Brain microvascular endothelial cell (primary cell): Measurements from ENCODE around the gene PRDX5.

Source experiments
- DNase-seq: peaks from one replicate; pipeline ENCODE4 v3.0.0-alpha.2; 2020
- H3K27ac ChIP-seq: fragments of 250-450 bp; sonication (Bioruptor Pico); 2 replicates; pipeline ENCODE4 v1.5.1; 2020; ENCODE audit warnings: mild to moderate bottlenecking, moderate library complexity
- H3K27me3 ChIP-seq: fragments of 250-450 bp; sonication (Bioruptor Pico); replicated peaks from 2 replicates; pipeline ENCODE4 v1.5.1; 2020; ENCODE audit warnings: mild to moderate bottlenecking
- H3K36me3 ChIP-seq: fragments of 250-450 bp; sonication (Bioruptor Pico); replicated peaks from 2 replicates; pipeline ENCODE4 v1.5.1; 2020; ENCODE audit warnings: mild to moderate bottlenecking
- H3K4me3 ChIP-seq: 2 replicates; pipeline ENCODE4 v1.5.1; 2011; ENCODE audit warnings: low read depth, mild to moderate bottlenecking, control low read depth, low read length, moderate library complexity
- CTCF ChIP-seq: IDR thresholded peaks from 2 replicates; pipeline ENCODE4 v1.5.1; 2011; ENCODE audit warnings: low read depth, mild to moderate bottlenecking, moderate library complexity, low read length, control low read depth, inconsistent platforms; ENCODE audit errors: missing control alignments
- in situ Hi-C: cut with HindIII; loops from 2 replicates; pipeline ENCODE4 v1.10.0; 2017; ENCODE audit warnings: low sequenced_read_pairs, low pct_ligation_motif_present

Gene PRDX5

GRCh38 chr11:64352995-64353714, 35.2 kb downstream of the PRDX5 start:
- Histone ChIP-seq H3K36me3 (no peaks in the 10 kb centered on the region), H3K27ac (no peak overlapping the region), H3K27me3 (no peaks in the 10 kb centered on the region), H3K4me3 (no peak overlapping the region)
- no peak for TF ChIP-seq CTCF
- DNase-seq: no peak
- in situ Hi-C loops: no loop called here

- no peaks in the 10 kb centered on the region for H3K27me3 ChIP-seq
- in situ Hi-C loops: no loop called here
- no peak overlapping the region for H3K4me3 ChIP-seq
- H3K27ac ChIP-seq: no peak overlapping the region
- TF ChIP-seq CTCF: no peak
- no peaks in the 10 kb centered on the region for H3K36me3 ChIP-seq
- no peak for DNase-seq
Measured at GRCh38 chr11:64353715-64354506, 36.0 kb downstream of the PRDX5 start.

GRCh38 chr11:64355078-64355940, 37.4 kb downstream of the PRDX5 start:
- Histone ChIP-seq H3K27me3 (no peaks in the 10 kb centered on the region), H3K27ac (peak overlapping the region; percentile 46), H3K4me3 (peak overlapping the region; percentile 37), H3K36me3 (no peaks in the 10 kb centered on the region)
- TF ChIP-seq CTCF: peak; percentile 89
- in situ Hi-C loops: no loop called here
- peak; percentile 65 for DNase-seq

- DNase-seq: no peak
- Histone ChIP-seq H3K27ac (no peak overlapping the region), H3K36me3 (peaks cover 3% of the 10 kb centered on the region), H3K27me3 (no peaks in the 10 kb centered on the region), H3K4me3 (no peak overlapping the region)
- in situ Hi-C loops: no loop called here
- peak; percentile 71 for TF ChIP-seq CTCF
Measured at GRCh38 chr11:64356498-64357411, 38.8 kb downstream of the PRDX5 start.

- Histone ChIP-seq H3K4me3 (no peak overlapping the region), H3K27ac (no peak overlapping the region), H3K27me3 (no peaks in the 10 kb centered on the region), H3K36me3 (peaks cover 7% of the 10 kb centered on the region)
- DNase-seq: no peak
- in situ Hi-C loops: no loop called here
- TF ChIP-seq CTCF: no peak
Measured at GRCh38 chr11:64357446-64357845, 39.5 kb downstream of the PRDX5 start.
